Measurements from ENCODE around the gene TAGAP. TPM values are rescaled to one million over a fixed set of nuclear protein-coding genes. Genes with fewer than 3 reads are reported as not detected.

Gene TAGAP
- total and polyA plus RNA-seq, 10 of the 15 experiments (the other 5 are each of a cell fraction or from before 2014, with no cell fraction given) = 5.3 to 27.4 (median 18.9) TPM

DNA sequence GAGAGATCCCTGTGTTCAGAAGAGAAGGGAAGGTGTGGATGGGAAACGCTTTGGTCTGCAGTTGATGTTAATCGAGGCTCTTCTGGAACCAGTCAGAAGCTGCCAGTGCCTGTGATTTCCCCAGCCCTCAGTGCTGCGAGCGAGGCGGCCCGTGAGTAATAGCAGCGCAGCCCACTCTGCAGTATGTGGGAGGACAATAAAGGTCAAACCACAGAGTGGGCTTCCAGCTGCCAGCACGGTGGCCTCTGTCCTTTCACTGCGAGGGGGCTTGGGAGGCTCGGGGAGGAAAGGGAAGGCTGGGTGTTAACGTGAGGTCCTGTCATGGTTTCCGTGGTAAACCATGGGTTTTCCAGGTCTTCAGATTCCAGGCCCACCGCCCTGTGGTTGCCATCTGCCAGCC, 32.3 kb upstream of the TAGAP start (continued):
- TF ChIP-seq, protein P1, sequence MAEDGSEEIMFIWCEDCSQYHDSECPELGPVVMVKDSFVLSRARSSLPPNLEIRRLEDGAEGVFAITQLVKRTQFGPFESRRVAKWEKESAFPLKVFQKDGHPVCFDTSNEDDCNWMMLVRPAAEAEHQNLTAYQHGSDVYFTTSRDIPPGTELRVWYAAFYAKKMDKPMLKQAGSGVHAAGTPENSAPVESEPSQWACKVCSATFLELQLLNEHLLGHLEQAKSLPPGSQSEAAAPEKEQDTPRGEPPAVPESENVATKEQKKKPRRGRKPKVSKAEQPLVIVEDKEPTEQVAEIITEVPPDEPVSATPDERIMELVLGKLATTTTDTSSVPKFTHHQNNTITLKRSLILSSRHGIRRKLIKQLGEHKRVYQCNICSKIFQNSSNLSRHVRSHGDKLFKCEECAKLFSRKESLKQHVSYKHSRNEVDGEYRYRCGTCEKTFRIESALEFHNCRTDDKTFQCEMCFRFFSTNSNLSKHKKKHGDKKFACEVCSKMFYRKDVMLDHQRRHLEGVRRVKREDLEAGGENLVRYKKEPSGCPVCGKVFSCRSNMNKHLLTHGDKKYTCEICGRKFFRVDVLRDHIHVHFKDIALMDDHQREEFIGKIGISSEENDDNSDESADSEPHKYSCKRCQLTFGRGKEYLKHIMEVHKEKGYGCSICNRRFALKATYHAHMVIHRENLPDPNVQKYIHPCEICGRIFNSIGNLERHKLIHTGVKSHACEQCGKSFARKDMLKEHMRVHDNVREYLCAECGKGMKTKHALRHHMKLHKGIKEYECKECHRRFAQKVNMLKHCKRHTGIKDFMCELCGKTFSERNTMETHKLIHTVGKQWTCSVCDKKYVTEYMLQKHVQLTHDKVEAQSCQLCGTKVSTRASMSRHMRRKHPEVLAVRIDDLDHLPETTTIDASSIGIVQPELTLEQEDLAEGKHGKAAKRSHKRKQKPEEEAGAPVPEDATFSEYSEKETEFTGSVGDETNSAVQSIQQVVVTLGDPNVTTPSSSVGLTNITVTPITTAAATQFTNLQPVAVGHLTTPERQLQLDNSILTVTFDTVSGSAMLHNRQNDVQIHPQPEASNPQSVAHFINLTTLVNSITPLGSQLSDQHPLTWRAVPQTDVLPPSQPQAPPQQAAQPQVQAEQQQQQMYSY (CRISPR knock-in tag; IDR thresholded peaks at IDR 0.05) = no peak
- TF ChIP-seq HDAC6 (IDR thresholded peaks at IDR 0.05; ENCODE audit: unreplicated experiment) (no peak), PAX5 (IDR thresholded peaks at IDR 0.05; ENCODE audit: borderline replicate concordance, low read depth, low read length) (no peak), LARP7 (IDR thresholded peaks at IDR 0.05) (no peak), MTA2 (IDR thresholded peaks at IDR 0.05; ENCODE audit: low read depth) (peak; percentile 47), KDM1A (IDR thresholded peaks at IDR 0.05; ENCODE audit: borderline replicate concordance) (no peak), ASH2L (IDR thresholded peaks at IDR 0.05; ENCODE audit: borderline replicate concordance, low read depth) (no peak), CBFB (IDR thresholded peaks at IDR 0.05; ENCODE audit: low read depth) (no peak), FOXM1 (IDR thresholded peaks at IDR 0.05; ENCODE audit: low read depth, low read length) (peak; percentile 43; the same call in 1 of the 2 replicates), ZNF622 (IDR thresholded peaks at IDR 0.05) (no peak), SREBF2 (IDR thresholded peaks at IDR 0.05; ENCODE audit: low read length) (no peak), HCFC1 (IDR thresholded peaks at IDR 0.05; ENCODE audit: low read length) (no peak), DPF2 (IDR thresholded peaks at IDR 0.05) (peak; percentile 81), NR2C2 (IDR thresholded peaks at IDR 0.05; ENCODE audit: borderline replicate concordance, control insufficient read depth, insufficient read length, low read depth) (no peak), RFX5 (IDR thresholded peaks at IDR 0.05; ENCODE audit: low read depth, low read length) (no peak), SIN3A (IDR thresholded peaks at IDR 0.05; ENCODE audit: low read depth, low read length) (no peak), YBX1 (IDR thresholded peaks at IDR 0.05) (no peak), POLR2AphosphoS2 (IDR thresholded peaks at IDR 0.05; ENCODE audit: low read depth, low read length) (no peak)
- TF ChIP-seq, protein P2, sequence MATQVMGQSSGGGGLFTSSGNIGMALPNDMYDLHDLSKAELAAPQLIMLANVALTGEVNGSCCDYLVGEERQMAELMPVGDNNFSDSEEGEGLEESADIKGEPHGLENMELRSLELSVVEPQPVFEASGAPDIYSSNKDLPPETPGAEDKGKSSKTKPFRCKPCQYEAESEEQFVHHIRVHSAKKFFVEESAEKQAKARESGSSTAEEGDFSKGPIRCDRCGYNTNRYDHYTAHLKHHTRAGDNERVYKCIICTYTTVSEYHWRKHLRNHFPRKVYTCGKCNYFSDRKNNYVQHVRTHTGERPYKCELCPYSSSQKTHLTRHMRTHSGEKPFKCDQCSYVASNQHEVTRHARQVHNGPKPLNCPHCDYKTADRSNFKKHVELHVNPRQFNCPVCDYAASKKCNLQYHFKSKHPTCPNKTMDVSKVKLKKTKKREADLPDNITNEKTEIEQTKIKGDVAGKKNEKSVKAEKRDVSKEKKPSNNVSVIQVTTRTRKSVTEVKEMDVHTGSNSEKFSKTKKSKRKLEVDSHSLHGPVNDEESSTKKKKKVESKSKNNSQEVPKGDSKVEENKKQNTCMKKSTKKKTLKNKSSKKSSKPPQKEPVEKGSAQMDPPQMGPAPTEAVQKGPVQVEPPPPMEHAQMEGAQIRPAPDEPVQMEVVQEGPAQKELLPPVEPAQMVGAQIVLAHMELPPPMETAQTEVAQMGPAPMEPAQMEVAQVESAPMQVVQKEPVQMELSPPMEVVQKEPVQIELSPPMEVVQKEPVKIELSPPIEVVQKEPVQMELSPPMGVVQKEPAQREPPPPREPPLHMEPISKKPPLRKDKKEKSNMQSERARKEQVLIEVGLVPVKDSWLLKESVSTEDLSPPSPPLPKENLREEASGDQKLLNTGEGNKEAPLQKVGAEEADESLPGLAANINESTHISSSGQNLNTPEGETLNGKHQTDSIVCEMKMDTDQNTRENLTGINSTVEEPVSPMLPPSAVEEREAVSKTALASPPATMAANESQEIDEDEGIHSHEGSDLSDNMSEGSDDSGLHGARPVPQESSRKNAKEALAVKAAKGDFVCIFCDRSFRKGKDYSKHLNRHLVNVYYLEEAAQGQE (IDR thresholded peaks at IDR 0.05; ENCODE audit: low read depth, low read length) = no peak
- TF ChIP-seq, protein P3, sequence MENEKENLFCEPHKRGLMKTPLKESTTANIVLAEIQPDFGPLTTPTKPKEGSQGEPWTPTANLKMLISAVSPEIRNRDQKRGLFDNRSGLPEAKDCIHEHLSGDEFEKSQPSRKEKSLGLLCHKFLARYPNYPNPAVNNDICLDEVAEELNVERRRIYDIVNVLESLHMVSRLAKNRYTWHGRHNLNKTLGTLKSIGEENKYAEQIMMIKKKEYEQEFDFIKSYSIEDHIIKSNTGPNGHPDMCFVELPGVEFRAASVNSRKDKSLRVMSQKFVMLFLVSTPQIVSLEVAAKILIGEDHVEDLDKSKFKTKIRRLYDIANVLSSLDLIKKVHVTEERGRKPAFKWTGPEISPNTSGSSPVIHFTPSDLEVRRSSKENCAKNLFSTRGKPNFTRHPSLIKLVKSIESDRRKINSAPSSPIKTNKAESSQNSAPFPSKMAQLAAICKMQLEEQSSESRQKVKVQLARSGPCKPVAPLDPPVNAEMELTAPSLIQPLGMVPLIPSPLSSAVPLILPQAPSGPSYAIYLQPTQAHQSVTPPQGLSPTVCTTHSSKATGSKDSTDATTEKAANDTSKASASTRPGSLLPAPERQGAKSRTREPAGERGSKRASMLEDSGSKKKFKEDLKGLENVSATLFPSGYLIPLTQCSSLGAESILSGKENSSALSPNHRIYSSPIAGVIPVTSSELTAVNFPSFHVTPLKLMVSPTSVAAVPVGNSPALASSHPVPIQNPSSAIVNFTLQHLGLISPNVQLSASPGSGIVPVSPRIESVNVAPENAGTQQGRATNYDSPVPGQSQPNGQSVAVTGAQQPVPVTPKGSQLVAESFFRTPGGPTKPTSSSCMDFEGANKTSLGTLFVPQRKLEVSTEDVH (IDR thresholded peaks at IDR 0.05; ENCODE audit: low read depth, partially characterized antibody) = no peak
- TF ChIP-seq, protein P4, sequence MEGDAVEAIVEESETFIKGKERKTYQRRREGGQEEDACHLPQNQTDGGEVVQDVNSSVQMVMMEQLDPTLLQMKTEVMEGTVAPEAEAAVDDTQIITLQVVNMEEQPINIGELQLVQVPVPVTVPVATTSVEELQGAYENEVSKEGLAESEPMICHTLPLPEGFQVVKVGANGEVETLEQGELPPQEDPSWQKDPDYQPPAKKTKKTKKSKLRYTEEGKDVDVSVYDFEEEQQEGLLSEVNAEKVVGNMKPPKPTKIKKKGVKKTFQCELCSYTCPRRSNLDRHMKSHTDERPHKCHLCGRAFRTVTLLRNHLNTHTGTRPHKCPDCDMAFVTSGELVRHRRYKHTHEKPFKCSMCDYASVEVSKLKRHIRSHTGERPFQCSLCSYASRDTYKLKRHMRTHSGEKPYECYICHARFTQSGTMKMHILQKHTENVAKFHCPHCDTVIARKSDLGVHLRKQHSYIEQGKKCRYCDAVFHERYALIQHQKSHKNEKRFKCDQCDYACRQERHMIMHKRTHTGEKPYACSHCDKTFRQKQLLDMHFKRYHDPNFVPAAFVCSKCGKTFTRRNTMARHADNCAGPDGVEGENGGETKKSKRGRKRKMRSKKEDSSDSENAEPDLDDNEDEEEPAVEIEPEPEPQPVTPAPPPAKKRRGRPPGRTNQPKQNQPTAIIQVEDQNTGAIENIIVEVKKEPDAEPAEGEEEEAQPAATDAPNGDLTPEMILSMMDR (IDR thresholded peaks at IDR 0.05 in 2 of 3, conservative IDR thresholded peaks at IDR 0.05 in 1 of 3; ENCODE audit: control insufficient read depth in 2 of 3, extremely low read depth in 1 of 3, insufficient read depth in 1 of 3, low read depth in 3 of 3, low read length in 3 of 3) = no peak
